ENCODE data around the gene VPS33A.
"Not testable (repeated sequence)": the region's sequence is repeated elsewhere in the genome, so short reads cannot be mapped to it uniquely, and the experiment has no call there.

Gene VPS33A

DNA sequence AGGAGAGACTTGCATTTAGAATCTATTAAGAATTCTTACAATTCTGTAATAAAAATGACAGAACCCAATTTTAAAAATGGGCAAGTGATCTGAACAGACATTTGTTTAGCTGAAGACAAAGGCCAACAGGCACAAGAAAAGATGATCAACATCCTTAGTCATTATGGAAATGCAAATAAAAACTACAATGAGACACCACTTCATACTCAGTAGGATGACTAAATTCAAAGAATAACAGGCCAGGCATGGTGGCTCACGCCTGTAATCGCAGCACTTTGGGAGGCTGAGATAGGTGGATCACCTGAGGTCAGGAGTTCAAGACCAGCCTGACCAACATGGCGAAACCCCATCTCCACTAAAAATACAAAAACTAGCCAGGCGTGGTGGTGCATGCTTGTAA lies 7.8 kb downstream of the VPS33A start:
- in situ Hi-C loops (cut with MboI; ENCODE audit: low sequenced_read_pairs): not testable (repeated sequence)

DNA sequence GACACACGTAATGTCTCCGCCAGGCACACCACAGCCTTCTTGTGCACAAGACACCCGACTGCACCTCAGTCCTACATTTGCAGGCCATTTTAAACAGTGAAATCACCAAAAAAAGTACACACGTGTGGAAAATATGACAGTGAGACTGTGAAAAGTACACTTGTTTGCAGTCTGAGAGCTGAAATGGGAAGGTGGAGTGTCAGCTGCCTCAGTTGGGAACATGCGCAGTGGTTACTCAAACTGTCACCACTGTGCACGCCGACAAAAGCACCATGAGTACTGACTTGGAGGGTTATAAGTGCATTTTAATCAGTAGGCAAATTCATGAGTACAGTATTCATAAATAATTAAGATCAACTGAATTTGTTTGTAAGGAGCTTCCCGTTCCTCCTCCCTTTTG lies 15.8 kb downstream of the VPS33A start:
- in situ Hi-C loops (cut with MboI; ENCODE audit: low sequenced_read_pairs): no loop called here

DNA sequence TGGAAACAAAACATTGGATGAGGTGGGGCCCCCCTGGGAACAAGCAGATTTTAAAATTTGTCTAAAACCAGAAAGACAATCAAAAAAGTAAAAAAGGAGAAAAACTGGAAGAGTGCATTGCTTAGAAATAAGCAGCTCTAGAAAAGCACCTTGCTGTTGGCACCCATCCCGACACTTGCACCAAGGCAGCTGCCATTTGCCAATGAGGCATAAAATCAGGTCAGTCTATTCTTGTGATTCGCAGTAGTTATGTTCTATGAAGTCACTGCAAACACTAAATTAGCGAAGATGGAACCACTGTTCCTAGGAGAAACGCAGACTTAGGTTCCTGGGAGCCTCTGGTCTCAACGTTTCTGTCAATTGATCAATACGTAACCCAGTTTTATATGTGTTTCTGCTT lies 16.2 kb downstream of the VPS33A start:
- in situ Hi-C loops (cut with MboI; ENCODE audit: low sequenced_read_pairs): no loop called here

DNA sequence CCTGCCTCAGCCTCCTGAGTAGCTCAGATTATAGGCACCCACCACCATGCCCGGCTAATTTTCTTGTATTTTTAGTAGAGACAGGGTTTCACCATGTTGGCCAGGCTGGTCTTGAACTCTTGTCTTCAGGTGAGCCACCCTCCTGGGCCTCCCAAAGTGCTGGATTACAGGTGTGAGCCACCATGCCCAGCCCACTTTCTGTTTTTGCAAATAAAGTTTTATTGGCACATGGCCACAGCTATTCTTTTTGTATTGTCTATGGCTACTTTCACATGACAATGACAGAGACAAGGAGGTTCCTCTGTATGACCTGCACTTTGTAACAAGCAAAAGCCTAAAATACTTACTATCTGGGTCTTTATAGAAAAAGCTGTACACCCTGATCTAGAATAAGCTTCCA lies 20.7 kb downstream of the VPS33A start:
- in situ Hi-C loops (cut with MboI; ENCODE audit: low sequenced_read_pairs): no loop called here

DNA sequence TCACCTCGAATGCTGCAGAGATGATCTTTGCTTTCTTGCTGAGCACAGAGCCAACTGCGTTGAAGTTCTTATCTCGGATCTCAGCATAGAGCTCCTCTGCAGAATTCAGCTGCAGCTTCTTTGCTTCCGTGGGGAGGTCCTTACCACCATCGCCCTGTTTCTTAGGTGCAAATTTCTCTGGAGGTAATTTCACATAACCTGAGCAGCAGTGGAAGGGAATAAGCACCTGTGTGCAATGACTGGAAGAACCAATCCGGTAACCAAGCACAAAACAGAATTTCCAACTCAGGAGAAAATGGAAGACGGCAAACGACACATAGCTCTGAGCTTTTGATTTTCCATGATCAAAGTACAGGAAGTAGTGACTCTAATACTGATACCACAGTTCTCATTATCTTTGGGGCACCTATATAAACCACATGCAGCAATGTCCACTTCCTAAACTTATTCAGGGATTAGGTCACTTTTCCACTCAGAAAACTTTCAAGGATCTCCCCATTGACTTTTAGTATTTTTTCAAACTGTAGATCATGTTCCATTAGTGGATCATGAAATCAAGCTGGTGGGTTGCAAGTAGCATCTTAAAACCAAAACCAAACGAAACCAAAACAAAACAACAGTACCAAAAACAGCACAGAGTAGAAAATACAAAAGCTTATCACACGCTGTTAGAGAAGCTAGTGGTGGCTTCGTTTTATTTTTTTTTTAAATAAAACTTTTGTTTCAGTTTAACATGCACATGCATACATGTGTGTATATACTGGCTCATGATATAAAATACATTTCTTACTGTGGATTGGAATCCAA lies 21.5 kb downstream of the VPS33A start:
- in situ Hi-C loops (cut with MboI; ENCODE audit: low sequenced_read_pairs): no loop called here

DNA sequence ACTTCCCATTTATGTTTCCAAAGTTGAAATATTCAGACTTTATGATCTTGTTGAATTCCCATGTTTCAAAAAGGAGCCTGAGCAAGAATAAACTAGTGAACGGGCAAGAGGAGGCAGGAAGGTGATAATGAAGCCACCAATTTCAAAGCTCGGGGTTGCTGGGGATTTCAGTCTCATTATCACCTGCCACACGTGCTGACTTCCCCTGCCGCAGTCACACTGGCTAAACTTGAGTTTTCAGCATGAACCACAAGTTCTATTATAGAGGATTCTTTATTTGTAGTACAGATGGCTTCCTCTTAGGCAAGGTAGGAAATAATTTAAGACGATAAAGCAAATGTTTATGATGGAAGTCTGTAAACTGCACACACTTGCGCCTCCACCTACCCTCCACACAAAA lies 22.3 kb downstream of the VPS33A start:
- in situ Hi-C loops (cut with MboI; ENCODE audit: low sequenced_read_pairs): no loop called here

DNA sequence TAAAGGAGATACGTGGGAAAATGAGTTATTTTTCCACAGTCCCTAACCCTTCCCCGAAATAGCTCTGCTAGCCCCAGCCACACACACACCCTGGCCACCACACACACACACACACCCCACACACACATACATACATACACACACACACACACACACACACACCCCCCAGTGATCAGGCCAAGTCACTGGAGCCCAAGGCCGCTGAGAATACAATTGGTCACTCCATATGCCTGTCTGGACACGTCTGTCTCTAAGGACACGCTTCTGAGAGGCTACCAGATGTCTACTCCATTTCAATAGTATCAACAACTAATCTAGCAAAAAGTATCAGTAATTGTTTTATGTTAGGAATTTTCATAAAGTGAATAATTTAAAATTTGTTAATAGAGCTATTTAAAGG lies 27.4 kb downstream of the VPS33A start:
- in situ Hi-C loops (cut with MboI; ENCODE audit: low sequenced_read_pairs): no loop called here

DNA sequence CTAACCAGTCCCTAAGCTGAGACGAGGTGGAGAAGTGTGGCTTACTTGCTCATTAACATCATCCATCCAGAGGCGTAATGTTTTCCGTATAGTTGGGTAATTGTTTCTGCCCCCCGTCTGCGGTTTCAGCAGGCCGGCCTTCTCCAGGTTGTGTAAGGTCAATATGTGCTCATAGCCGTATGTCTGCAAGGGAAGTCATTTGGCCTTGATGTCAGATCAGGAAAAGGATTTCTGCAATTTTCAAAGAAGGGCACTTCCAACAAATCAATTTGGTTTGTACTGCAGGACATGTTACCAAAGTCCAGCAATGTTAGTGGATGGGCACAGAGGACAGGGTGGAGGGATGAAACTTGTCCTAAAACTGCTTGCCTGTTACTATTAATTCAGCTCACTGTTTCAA lies 30.6 kb downstream of the VPS33A start:
- in situ Hi-C loops (cut with MboI; ENCODE audit: low sequenced_read_pairs): no loop called here

DNA sequence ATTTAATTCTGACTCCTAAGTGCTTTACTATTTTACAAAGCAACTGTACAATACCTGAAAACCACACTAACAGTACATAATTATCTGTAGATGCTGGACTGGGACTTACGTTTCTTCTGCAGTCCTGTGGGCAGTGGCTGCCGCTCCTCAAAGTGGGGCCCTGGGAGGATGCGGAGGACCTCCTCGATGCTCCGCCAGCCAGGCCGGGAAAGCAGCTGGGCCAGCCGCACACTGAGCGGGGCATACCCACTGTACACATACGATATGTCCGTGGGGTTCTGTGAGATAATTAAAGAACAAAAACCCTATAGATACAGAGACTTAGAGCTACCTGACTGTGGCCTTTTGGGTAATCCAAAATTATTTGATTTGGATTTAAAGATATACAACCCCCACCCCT lies 33.6 kb downstream of the VPS33A start:
- in situ Hi-C loops (cut with MboI; ENCODE audit: low sequenced_read_pairs): no loop called here

DNA sequence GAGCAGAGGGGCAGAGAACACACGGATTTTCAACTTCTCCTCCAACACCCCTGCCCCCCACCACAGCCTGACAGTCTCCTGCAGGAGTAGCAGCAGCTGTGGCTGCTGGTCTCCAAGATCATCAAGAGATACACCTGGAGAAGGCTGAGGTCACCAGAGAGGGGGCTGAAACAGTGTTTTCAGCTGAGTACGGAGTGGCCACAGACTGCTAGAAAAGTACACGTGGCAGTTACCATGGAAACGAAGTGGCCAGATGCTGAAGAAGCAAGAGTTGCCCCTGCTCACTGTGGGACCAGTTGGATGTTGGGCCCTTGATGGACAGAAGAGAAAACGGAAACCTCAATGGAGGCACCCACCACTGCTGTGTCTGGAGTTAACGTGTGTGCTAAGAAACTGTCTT lies 35.5 kb downstream of the VPS33A start:
- in situ Hi-C loops (cut with MboI; ENCODE audit: low sequenced_read_pairs): no loop called here

DNA sequence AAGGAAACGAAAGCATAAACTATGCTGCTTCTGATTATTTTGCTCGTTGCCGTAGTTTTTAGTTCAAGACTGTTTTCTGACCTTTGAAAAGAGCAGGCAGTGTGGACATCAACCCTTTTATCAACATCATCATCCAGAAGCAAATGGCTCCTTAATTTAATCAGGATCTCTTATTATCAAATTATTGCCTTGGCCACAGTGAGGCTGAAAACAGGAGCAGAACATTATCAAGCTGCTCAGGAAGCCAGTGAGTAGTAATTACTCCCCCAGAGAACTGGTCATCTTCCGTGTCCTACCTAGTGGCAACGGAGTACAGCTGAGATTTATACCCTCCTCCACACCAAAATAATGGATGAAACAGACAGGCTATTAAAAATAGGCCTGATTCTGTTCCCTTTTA lies 38.2 kb downstream of the VPS33A start:
- in situ Hi-C loops (cut with MboI; ENCODE audit: low sequenced_read_pairs): no loop called here

DNA sequence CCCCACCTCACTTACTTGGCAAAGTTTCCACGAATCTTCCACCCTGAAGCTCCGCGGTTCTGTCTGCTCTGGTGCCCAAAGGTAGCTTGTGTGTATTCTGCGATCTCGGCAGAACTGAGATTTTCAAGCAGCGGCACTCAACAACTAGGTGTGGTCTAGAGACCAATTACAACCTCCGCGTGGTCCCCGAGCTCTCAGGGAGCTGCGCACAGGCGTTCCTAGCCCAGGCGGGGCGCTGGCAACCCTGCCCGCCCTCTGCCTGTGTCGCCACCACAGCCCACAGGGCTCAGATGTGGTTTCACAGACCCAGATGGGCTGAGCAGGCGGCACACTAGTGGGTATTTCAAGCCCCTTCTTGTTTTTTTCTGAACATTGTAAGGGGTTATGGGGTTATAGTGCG lies 39.0 kb downstream of the VPS33A start:
- in situ Hi-C loops (cut with MboI; ENCODE audit: low sequenced_read_pairs): no loop called here

DNA sequence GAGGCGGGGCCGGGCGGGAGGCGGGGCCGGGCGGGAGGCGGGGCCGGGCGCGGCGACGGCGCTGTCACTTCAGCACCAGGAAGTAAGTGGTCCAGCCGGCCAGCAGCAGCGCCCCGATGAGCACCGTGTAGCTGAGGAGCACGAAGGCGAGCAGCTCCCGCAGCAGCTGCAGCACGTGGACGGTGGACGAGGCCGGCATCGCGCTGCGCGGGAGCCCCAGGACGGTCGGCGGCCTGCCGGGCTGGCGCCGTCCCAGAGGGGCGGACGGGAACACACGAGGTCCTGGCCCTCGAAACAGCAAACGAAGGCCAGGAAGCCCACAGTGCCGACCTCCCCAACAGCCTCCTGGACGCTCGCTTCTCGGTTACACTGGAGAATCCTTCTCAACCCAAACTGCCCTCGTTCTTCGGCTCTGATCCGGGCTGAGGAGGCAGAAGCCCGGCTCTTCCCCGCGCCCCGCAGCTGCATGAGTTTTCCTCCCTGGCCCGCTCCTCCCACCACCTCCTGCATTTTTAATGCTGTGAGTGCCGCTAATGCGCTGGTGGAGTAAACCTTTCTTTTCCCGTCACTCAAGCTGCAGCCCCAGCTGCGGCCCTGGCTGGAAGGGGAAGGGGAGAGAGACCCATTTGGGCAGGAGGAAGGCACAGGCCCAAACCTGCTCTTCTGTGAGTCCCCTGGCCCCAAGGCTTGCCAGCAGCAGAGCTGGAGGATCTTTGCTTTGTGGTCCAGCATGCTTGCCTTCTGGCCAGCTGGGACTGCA lies 39.7 kb downstream of the VPS33A start:
- in situ Hi-C loops (cut with MboI; ENCODE audit: low sequenced_read_pairs): no loop called here

DNA sequence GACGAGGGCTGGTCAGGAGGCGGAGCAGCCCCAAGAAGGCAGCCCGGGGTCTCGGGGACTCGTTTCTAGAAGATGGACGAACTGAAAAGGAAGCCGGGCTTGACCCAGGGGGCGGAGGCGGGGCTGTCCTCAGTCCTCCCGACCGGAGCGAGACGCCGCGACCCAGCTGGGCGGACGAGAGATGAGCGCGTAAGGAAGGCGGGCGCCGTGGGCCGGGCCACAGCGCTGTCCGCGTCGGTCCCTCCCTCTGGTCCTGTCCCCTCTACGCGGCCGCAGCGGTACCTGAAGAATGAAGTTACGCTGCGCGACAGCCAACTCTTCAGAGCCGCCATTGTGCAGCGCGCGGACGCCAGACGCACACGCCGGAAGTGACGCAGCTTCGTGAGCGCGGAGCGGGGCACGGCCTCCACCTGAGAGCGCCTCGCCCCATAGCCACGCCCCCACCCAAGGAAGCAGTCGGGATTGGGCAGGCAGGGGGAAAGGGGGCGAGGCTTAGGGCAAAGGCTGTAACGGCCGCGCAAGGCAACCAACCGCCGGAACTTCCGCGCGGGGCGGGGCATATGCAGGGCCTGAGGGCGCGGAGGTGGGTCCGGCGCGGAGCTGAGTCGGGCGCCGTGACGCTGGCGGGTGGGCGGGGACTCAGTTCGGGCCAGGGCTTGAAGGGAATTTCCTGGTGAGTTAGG lies 40.5 kb downstream of the VPS33A start, which contains the start of gene DIABLO:
DIABLO (minus strand) TSS at position 370 of the 683 bp plus-strand sequence; CDS start at position 332, 38 bp downstream.
- in situ Hi-C loops (cut with MboI; ENCODE audit: low sequenced_read_pairs): no loop called here

DNA sequence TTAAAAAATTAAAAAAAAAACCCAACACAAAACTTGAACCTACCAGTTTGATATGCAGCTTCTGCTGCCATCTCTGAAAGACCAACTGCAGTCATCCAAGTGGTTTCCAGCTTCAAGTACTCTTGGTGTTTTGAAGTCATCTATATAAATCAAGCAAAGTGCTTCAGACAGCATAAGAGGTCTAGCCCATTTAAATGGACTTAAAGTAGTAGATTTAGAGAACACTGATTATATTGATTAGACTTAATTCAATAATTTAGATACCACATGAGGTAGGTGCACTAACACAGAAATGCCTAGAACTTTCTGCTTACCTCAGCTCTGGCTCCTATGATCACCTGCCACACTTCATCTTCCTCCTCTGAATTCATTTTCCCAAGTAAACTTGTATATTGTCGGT lies 49.8 kb downstream of the VPS33A start:
- in situ Hi-C loops (cut with MboI; ENCODE audit: low sequenced_read_pairs): no loop called here

DNA sequence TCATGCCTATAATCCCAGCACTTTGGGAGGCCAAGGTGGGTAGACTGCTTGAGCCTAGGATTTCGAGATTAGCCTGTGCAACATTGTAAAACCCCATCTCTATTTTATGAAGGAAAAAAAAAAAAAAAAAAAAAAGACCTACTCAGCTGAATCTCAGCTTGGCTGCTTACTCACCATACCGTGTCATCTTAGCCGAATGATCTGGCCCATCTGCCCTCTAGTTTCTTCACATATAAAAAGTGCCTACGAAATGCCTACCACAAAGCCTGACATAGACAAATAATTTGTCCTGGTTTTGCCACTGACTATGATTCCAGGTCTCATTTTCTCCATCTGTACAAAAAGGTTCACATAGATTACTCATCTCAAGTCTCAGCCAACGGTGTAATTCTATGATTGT lies 50.5 kb downstream of the VPS33A start:
- in situ Hi-C loops (cut with MboI; ENCODE audit: low sequenced_read_pairs): no loop called here

DNA sequence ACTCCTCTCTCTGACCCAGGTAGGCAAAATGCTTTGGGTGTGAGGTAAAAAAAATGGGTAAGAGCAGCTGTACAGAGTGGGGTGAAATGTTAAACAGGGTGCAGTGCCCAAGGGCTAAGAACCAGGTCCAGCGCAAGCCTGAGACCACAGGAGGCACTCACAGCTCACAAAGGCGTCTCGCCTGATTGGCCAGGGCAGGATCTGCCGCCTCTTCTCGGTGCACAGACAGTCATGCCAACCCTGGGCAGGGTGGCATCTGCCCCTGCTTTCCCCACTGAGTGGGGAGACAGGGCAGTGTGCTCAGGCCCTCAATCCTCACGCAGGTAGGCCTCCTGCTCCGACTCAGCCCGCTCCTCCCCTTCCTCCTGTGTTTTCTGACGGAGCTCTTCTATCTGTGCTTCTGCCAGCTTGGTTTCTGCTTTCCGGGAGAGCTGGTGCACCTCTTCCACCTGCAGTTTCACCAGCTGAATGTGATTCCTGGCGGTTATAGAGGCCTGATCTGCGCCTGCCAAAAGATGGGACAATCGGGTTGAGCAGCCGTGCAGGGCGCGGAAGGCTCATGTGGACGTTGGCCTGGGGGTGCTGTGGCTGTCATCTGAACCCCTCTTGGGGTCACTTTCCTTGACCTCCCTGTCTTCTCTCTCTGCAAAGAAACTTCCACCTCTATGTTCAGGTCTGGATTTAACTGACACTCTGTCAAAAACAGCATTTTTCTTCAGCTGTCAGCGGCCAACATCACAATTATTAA lies 58.0 kb downstream of the VPS33A start:
- in situ Hi-C loops (cut with MboI; ENCODE audit: low sequenced_read_pairs): no loop called here

DNA sequence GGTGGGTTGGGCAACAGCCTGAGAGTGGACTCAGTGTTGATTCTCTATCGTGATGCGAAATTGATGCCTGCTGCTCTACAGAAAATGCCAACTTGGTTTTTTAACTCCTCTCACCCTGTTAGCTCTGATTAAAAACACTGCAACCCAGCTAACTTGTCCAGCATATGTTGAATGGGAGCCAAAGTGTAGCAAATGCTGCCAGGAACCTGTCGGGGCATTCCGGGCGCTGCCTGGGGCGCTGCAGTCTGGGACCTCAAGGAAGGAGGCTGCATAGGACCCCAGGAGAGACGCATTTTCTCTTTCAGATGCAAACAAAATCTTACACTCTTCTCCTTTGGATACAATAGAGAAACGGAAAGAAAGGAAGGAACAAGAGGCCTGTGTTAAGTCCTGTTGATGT lies 58.9 kb downstream of the VPS33A start:
- in situ Hi-C loops (cut with MboI; ENCODE audit: low sequenced_read_pairs): no loop called here

DNA sequence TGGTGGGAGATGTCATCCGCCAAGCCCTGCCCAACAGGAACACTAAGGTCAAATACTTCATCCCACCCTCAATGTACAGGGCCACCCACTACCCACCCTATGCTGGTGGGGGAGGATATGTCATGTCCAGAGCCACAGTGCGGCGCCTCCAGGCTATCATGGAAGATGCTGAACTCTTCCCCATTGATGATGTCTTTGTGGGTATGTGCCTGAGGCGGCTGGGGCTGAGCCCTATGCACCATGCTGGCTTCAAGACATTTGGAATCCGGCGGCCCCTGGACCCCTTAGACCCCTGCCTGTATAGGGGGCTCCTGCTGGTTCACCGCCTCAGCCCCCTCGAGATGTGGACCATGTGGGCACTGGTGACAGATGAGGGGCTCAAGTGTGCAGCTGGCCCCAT lies 59.3 kb downstream of the VPS33A start:
- in situ Hi-C loops (cut with MboI; ENCODE audit: low sequenced_read_pairs): no loop called here

DNA sequence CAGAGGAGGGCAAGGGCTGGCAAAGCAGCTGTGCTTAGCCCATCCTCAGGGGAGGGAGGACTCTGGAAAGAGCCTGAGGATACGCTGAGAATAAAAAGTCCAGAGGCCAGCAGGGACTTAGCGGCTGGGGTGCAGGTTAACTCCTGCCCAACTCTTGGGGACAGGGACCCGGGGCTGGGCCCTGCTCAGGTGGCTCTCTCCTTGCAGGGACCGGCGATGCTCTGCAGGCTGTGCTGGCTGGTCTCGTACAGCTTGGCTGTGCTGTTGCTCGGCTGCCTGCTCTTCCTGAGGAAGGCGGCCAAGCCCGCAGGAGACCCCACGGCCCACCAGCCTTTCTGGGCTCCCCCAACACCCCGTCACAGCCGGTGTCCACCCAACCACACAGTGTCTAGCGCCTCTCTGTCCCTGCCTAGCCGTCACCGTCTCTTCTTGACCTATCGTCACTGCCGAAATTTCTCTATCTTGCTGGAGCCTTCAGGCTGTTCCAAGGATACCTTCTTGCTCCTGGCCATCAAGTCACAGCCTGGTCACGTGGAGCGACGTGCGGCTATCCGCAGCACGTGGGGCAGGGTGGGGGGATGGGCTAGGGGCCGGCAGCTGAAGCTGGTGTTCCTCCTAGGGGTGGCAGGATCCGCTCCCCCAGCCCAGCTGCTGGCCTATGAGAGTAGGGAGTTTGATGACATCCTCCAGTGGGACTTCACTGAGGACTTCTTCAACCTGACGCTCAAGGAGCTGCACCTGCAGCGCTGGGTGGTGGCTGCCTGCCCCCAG lies 60.0 kb downstream of the VPS33A start:
- in situ Hi-C loops (cut with MboI; ENCODE audit: low sequenced_read_pairs): no loop called here

Data from HL-60/S4 treated with retinoic acid at 250 ng/mL for 4 days and 3 days (cell line).